ENCODE data around the gene UTP20.

GRCh38 chr12:101287357-101287756 lies 7.5 kb downstream of the UTP20 start:
- no peak for TF ChIP-seq EZH2 (IDR thresholded peaks at IDR 0.05; ENCODE audit: borderline replicate concordance, insufficient read depth, low read depth, low read length, poor library complexity, severe bottlenecking)
- no peak for TF ChIP-seq CTCF (IDR thresholded peaks at IDR 0.05)
